Raji (cell line): Measurements from ENCODE around the gene TEX30.

Experiments
- POLR2A ChIP-seq: IDR thresholded peaks from 2 replicates; pipeline ENCODE4 v1.6.1; 2011; ENCODE audit warnings: low read depth, low read length, control low read depth; ENCODE audit not compliant: insufficient read depth

The TEX30 gene

DNA sequence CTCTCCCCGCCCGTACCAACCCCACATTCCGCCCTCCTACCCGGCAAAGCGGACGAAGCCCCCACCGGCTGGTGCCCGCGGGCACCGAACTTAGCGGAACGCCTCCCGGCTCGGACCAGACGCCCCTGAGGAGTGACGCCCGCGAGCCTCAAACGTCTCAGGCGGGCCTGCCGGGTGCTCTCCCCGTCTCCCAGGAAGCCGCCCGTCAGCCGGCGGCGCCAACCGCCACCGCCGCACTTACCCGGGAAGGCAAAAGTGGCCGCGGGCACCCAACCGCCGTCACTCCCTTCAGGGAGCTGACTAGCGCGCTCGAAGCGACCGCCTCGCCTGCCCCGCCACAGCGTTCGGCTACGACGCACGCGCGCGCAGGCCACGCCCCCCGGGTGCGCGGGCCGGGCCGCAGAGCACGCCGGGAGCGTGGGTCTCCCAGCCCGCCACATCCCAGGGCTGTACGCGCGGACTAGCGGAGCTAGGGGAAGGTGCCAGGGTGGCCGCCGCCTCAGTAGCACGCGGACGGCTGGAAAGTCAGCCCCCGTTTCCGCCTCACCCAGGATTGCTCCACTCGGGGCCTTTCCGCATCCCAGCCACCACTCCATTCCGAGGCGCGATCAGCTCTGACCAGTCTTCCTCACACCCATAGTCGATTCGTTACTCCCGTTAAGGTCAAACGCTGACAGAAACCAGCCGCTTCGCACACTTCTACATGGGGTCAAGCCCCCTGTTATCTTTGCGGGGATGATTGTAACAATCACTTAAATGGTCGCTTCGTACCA is at the start of gene TEX30:
Gene TEX30 (minus strand): TSS at position 346 of the 773 bp plus-strand sequence. CDS start 3,760 bp downstream, outside the sequence.
- TF ChIP-seq POLR2A, result peak; percentile 87

DNA sequence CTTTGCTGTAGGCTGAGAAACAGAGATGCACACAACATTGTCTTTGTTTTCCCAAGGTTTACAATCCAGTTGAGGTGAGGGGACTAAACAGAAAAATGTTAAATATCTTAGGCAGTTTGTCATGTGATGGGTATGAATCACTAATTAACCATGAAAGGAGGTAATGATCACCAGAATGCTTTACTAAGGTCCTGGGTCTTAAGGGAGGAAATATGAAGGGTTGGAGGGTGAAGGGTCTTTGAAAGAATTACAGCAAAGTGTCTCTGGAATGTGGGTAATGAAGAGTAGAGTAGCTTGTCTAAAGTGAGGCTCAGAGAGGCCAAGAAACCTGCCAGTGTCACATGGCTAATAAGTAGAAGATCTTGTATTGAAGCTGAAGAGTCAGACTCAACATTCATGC is 44.3 kb upstream of the TEX30 start:
- no peak for TF ChIP-seq POLR2A

DNA sequence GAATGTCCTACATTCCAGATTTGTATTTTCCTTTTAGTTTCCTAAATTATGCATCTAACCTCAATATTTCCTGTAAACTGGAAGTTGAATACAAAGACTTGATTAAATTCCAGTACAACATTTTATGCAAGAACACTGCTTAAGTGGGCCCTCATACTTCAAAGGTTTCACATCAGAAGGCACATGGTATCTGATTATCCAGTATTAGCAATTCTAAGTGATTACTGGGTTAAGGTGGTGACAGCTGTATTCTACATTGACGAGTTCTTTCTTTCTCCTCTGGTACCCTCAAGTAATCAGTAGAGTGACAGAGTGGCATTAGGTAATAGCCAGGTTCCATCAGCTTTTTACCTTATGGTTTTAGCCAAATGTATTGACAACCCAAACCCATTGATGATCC is 43.7 kb upstream of the TEX30 start:
- no peak for TF ChIP-seq POLR2A

DNA sequence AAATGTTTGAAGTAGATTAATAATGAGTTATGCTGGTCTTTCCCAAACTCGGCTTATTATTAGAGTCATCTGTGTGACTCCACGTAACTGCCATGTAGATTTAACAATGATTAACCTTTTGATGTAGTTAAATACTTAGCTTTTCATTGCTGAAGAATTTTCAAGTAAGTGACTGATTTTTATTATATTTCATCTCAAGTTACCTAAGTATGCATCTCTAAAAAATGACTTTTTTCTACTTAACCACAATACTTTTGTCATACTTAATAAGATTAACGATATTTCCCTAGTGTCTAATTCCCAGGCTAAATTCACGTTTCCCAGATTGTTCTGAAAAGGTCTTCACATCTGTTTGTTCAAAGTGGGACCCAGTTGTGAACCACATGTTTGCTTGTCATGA is 43.1 kb upstream of the TEX30 start:
- TF ChIP-seq POLR2A, result no peak

DNA sequence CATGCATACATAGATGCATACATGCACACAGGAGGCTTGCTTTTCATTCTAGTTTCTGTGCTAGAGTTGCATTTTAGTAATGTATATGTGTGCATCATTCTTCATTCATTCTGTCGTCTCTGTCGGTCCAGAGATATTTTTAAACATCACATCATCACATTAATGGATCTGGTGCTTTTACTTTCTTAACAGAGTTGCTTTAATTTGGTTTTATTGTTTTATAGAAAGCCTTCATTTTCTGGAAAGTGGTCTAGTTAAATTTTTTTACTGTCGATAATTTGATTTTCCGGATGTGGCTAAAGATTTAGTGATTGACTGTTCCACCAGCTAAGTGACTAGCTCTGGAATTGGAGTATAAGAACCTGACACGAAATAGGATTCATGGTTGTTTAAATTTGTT is 42.2 kb upstream of the TEX30 start:
- TF ChIP-seq POLR2A, result no peak

DNA sequence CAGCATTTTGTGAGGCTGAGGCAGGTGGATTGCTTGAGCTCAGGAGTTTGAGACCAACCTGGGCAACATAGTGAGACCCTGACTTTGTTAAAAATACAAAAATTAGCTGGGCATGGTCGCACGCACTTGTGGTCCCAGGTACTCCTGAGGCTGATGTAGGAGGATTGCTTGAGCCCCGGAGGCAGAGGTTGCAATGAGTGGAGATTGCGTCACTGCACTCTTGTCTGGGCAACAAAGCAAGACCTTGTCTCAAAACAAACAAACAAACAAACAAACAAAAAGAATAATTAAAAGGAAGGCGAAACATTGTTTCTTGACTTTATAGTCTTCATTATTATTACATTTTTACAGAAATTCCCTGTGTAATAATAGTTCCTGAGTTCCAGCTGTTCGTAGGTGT is 41.2 kb upstream of the TEX30 start:
- TF ChIP-seq POLR2A, result no peak

DNA sequence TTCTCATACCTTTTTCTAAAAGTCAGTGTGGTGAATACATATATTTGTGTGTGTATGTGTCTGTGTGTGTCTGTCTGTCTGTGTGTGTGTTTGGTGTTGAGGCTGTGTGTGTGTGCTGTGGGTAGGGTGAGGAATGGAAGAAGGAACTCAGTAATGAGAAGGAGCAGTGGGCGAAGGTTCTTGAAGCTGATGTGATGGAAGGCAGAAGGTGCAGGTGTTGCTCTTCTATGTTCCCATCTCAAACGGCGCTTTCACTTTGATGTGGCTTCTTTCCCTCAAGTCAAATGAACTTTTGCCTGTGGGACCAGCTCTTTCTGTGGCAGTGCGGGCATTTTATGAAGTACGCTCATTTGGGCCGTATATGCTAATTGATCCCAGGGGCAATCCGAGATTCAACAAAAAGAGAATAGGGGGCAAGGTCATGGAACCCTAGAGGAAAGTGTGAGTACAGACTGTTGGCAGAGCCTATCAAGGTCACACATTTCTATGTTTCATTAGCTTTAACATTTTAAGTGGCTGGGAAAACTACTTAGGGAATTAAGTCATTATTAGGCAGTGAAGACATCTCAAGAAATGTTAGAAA is 40.5 kb upstream of the TEX30 start:
- TF ChIP-seq POLR2A, result no peak

DNA sequence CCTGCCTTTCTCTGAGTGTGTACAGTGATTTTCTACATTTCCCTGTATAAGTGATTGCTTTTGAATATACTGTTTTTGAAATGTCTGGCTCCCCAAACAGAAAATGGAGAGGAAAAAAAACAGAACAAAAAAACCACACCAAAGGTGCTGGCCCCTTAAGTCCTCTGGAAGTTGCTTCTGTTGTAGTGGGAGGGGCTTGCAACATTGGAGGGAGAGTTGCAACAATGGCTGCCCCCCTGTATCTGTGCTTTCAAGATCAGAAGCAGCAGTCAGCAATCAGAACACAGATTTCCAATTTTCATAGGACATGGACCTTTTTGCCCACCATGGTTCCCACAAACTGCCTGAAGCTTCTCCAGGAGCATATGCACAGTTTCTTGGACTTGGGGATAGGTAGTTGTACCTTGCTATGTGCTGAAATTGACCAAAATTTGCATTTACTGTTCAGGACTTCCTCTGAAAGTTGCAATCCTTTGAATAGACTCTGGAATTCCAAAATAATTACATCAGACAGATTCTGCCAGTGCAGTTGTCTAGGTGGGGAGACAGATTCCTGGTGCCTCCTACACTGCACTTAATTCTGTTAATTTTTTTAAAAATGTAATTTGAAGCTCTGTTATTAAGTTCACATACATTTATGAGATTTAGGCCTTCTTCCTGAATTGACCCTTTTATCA is 39.2 kb upstream of the TEX30 start:
- no peak for TF ChIP-seq POLR2A

DNA sequence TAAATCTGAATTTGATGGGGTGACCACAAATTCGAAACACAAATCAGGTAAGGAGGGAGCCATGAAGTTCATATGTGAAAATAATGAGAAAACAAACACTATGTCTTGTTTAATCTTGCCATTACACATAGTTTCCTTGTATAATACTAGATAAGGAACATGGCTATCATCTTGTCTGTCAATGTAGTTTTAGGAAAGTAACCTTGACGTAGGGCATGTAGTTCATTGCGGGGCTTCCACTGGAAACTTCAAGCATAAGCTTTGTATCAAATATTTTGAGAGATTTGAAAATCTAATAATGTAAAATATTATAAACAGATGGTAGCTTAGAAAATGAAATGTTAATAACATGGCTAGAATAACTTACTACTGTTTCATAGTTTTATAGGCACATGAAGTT is 34.1 kb upstream of the TEX30 start:
- TF ChIP-seq POLR2A, result no peak

DNA sequence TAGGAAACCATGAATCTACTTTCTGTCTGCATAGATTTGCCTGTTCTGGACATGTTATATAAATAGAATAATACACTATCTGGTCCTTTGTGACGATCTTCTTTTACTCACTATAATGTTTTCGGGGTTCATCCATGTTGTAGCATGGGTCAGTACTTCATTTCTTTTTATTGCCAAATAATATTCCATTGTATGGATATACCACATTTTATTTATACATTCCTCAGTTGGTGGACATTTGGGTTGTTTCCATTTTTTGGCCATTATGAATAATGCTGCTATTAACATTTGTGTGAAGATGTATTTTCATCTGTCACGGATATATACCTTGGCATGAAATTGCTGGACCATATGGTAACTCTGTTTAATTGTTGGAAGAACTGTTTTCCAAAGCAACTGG is 32.1 kb upstream of the TEX30 start:
- TF ChIP-seq POLR2A, result no peak

DNA sequence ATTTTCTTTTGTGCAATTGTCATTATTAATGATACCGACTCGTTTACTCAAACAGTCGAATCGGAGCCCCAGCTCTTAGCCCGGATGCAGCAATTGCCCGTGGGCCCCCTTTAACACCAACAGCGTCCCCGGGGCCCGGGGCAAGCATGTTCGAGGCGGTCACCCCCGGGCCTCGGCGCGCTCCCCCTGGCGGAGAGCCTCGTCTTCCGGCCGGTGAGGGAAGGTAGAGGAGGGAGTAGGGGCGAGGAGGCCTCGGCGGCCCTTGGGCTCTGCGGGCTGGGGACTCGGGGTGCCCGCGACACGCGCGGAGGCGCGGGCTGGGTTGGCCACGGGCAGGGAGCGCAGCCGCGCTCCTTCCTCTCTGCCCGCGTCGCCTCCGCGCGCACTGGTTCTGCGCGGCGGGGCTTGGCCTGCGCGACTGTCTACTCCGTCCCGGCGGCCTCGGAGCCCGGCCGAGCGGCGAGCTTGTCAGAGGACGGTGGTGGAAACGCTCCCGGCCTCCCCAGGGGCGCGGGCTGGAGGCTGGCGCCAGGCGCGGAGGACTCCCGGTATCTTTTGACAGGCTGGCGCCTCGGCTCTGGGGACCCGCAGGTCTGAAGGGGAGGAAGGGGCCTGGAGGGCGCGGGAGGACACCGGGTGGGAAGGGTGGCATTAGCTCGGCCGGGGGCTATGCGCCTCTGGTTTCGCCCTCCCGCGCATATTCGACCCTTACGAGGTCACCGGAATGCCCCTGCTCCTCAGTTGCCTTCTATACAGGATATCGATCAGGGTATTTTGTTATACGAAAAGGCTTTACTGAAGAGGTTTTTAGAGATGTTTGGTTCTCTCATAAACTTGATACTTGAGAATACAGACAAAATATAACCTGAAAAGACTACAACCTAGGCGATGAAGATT is 26.8 kb upstream of the TEX30 start:
- peak; percentile 53 for TF ChIP-seq POLR2A

DNA sequence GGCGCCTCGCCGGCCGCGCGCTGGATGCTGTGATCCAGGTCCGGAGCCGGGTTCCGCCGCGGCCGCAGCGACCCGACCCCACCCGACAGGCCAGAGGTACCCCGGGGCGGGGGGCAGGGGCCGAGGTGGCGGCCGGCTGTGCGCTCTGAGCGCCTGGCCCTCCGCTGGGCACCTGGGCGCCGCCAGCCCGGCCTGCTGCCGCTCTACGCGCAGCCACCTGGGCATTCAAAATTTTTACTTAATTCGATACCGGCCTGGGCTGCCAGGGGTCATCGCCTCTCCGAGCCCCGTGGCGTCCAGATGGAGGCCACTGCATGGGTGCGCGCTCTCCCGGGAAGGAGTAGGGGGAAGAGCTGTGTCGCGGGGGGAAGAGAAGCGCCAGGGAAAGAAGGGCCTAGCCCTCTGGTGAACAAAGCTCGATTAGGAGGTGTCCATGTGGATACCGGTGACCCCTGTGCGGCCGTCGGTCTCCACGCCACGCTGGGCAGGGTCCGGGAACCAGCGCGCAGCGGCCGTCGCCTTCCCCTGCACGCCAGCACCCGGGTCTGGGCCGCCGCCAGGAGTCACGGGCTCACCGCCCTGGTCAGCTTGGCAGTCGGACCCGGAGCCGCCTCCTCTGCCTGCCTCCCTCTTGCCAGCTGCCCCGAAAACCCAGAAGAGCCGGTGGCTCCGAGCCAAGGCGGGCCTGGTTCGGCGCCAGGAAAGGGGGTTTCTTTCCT is 26.0 kb upstream of the TEX30 start:
- no peak for TF ChIP-seq POLR2A

DNA sequence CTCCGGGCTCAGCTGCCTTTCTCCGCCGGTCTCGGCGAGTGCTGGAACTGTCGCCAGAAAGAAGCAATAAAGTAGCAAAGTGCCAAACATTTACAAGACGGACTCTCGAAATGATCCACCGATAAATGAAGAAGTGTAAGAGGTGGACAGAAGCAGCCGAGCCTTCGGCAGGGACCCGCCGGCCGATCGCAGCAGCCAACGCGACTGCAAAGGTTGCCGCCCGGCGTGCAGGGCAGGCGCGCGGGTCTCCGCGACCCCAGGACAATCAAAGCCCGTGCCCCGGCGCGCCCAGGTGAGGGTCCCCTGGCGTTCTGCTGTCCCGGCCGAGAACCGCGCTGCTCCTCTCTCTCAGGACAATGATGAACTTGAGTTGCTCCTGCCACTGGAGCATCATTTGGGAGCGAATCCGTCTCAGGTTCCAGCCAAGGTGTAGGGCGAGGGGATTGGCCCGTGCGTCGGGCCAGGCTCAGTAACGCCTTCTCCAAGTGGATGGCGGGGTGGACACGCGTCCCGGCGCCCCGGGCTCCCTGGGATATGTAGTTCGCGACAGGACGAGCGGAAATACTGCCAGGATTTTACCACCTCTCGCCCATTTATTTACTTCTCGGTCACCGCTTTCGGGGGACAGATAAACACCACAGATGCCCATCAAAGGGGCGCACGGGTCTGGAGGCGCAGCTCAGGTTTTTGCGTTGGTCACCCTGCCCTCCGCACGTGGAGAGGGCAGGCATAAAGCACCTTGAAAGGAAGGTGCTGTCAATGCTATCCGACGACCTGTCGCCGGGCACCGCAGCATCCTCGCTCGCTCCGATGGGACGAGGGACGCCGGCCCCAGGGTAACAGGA is 25.2 kb upstream of the TEX30 start, which contains the start of the genes BIVM and POGLUT2:
Gene BIVM (plus strand): TSS at position 539 of the 845 bp plus-strand sequence. CDS start 8,149 bp downstream, outside the sequence.
Gene POGLUT2 (minus strand): TSS at position 396 of the 845 bp plus-strand sequence. CDS start 306 bp downstream, at position 90.
- peak; percentile 57 for TF ChIP-seq POLR2A
